IMR-90 (cell line): Measurements from ENCODE around the gene SVOPL. TPM values are rescaled to one million over a fixed set of nuclear protein-coding genes. Genes with fewer than 3 reads are reported as not detected.

Source experiments
- ATAC-seq: fragments of 200-7000 bp; cut with Tn5 transposase; 2 replicates; pipeline ENCODE4 v1.9.1; 2020; ENCODE audit warnings: low read depth, mild to moderate bottlenecking, moderate library complexity
- BruUV-seq: library from RNA; stranded (reverse); fragments of 400-500 nt; replicated peaks from 2 replicates; lab custom pipeline; 2021; lab: Mats Ljungman, UMichigan
- CTCF ChIA-PET: fragments of 300-600 bp; formaldehyde crosslinking; extraction: SDS; loops from one replicate; lab custom pipeline; 2021; ENCODE audit warnings: antibody characterized with exemption; lab: Yijun Ruan, JAX
- POLR2A ChIA-PET: fragments of 300-600 bp; sonication (Branson Sonifier 250); formaldehyde crosslinking; loops from one replicate; lab custom pipeline; 2022; ENCODE audit warnings: antibody characterized with exemption; ENCODE audit not compliant: unreplicated experiment; lab: Charles Lee
- DNase-seq: peaks from one replicate; pipeline ENCODE4 v3.0.0; 2013
- H2AFZ ChIP-seq: replicated peaks from 2 replicates; pipeline ENCODE3; 2013; ENCODE audit warnings: low read length, mild to moderate bottlenecking; ENCODE audit not compliant: poor library complexity
- H2AK5ac ChIP-seq: 2 replicates; pipeline ENCODE4 v1.6.1; 2013; ENCODE audit warnings: low read depth, low read length, inconsistent platforms
- H2AK9ac ChIP-seq: replicated peaks from 2 replicates; pipeline ENCODE3; 2013; ENCODE audit warnings: mild to moderate bottlenecking, low read depth, low read length, moderate library complexity; ENCODE audit not compliant: poor library complexity
- H2BK120ac ChIP-seq: 2 replicates; pipeline ENCODE4 v1.6.1; 2013; ENCODE audit warnings: low read depth, low read length, inconsistent platforms
- H2BK15ac ChIP-seq: 3 replicates; pipeline ENCODE4 v1.6.1; 2013; ENCODE audit warnings: low read depth, low read length, inconsistent platforms
- H2BK20ac ChIP-seq: 2 replicates; pipeline ENCODE4 v1.6.1; 2013; ENCODE audit warnings: low read depth, mild to moderate bottlenecking, inconsistent platforms, low read length, moderate library complexity
- H2BK5ac ChIP-seq: 2 replicates; pipeline ENCODE4 v1.6.1; 2013; ENCODE audit warnings: mild to moderate bottlenecking, low read depth, low read length, inconsistent platforms; ENCODE audit not compliant: poor library complexity, severe bottlenecking
- H3K14ac ChIP-seq: replicated peaks from 2 replicates; pipeline ENCODE4 v1.6.1; 2013; ENCODE audit warnings: low read depth, low read length, inconsistent platforms
- H3K18ac ChIP-seq: 2 replicates; pipeline ENCODE4 v1.6.1; 2013; ENCODE audit warnings: low read depth, low read length, control low read depth
- H3K23ac ChIP-seq: 2 replicates; pipeline ENCODE4 v1.6.1; 2013; ENCODE audit warnings: low read depth, low read length, inconsistent platforms
- H3K27ac ChIP-seq: 2 replicates; pipeline ENCODE4 v1.5.1; 2013; ENCODE audit warnings: mild to moderate bottlenecking, control low read depth, low read length; ENCODE audit not compliant: insufficient read depth
- H3K27me3 ChIP-seq: 2 replicates; pipeline ENCODE4 v1.6.1; 2013; ENCODE audit warnings: low read length; ENCODE audit not compliant: control insufficient read depth, insufficient read depth
- H3K36me3 ChIP-seq: 2 replicates; pipeline ENCODE4 v1.6.1; 2013; ENCODE audit warnings: low read length, mixed read lengths; ENCODE audit not compliant: control insufficient read depth, insufficient read depth
- H3K4ac ChIP-seq: 2 replicates; pipeline ENCODE4 v1.6.1; 2013; ENCODE audit warnings: low read depth, low read length, inconsistent platforms
- H3K4me1 ChIP-seq: 2 replicates; pipeline ENCODE4 v1.6.1; 2013; ENCODE audit warnings: low read length, mixed read lengths; ENCODE audit not compliant: control insufficient read depth, insufficient read depth
- H3K4me2 ChIP-seq: 2 replicates; pipeline ENCODE4 v1.6.1; 2013; ENCODE audit warnings: low read depth, mild to moderate bottlenecking, control low read depth, low read length, moderate library complexity
- H3K4me3 ChIP-seq: 2 replicates; pipeline ENCODE4 v1.5.1; 2013; ENCODE audit warnings: low read depth, mild to moderate bottlenecking, control low read depth, low read length, moderate library complexity; ENCODE audit not compliant: insufficient read depth
- H3K56ac ChIP-seq: 2 replicates; pipeline ENCODE4 v1.6.1; 2013; ENCODE audit warnings: low read length, inconsistent platforms; ENCODE audit not compliant: insufficient read depth; ENCODE audit errors: extremely low read depth
- H3K79me1 ChIP-seq, 2 experiments: 2 replicates each; pipeline ENCODE4 v1.6.1; 2013; ENCODE audit warnings: low read length in 2 of 2, inconsistent platforms in 1 of 2, low read depth in 1 of 2
- H3K9ac ChIP-seq: 2 replicates; pipeline ENCODE4 v1.6.1; 2013; ENCODE audit warnings: low read depth, low read length, control low read depth
- H3K9me1 ChIP-seq: 2 replicates; pipeline ENCODE4 v1.6.1; 2013; ENCODE audit warnings: low read length, inconsistent platforms; ENCODE audit not compliant: insufficient read depth
- H3K9me3 ChIP-seq: 2 replicates; pipeline ENCODE4 v1.6.1; 2013; ENCODE audit warnings: low read length; ENCODE audit not compliant: control insufficient read depth, insufficient read depth
- H4K20me1 ChIP-seq: 2 replicates; pipeline ENCODE4 v1.6.1; 2013; ENCODE audit warnings: low read length, inconsistent platforms; ENCODE audit not compliant: insufficient read depth
- H4K5ac ChIP-seq: 2 replicates; pipeline ENCODE4 v1.6.1; 2013; ENCODE audit warnings: mild to moderate bottlenecking, low read depth, low read length, control low read depth
- H4K8ac ChIP-seq, 2 experiments: 2 replicates each; pipeline ENCODE4 v1.6.1; 2013; ENCODE audit warnings: low read depth in 2 of 2, low read length in 2 of 2, control low read depth in 1 of 2, inconsistent platforms in 1 of 2
- H4K91ac ChIP-seq: 2 replicates; pipeline ENCODE4 v1.6.1; 2013; ENCODE audit warnings: low read depth, low read length, inconsistent platforms; ENCODE audit not compliant: insufficient read depth
- BHLHE40 ChIP-seq: fragments of 150-350 bp; IDR thresholded peaks from 2 replicates; pipeline ENCODE4 v1.6.1; 2016; ENCODE audit warnings: mild to moderate bottlenecking, low read depth, low read length
- CEBPB ChIP-seq: IDR thresholded peaks from 2 replicates; pipeline ENCODE4 v1.6.1; 2012; ENCODE audit warnings: low read depth, low read length, improper control_type of control experiment
- CHD1 ChIP-seq: IDR thresholded peaks from 2 replicates; pipeline ENCODE4 v1.6.1; 2012; ENCODE audit warnings: low read depth, low read length, improper control_type of control experiment
- FOS ChIP-seq: fragments of 150-350 bp; IDR thresholded peaks from 2 replicates; pipeline ENCODE4 v1.6.1; 2016; ENCODE audit warnings: low read depth, low read length
- MAFK ChIP-seq: IDR thresholded peaks from 2 replicates; pipeline ENCODE4 v1.6.1; 2012; ENCODE audit warnings: low read depth, low read length, improper control_type of control experiment
- MAZ ChIP-seq: IDR thresholded peaks from 2 replicates; pipeline ENCODE4 v1.6.1; 2012; ENCODE audit warnings: low read depth, mild to moderate bottlenecking, low read length, improper control_type of control experiment, moderate library complexity, borderline replicate concordance
- POLR2A ChIP-seq: IDR thresholded peaks from 2 replicates; pipeline ENCODE4 v1.6.1; 2012; ENCODE audit warnings: mild to moderate bottlenecking, low read depth, low read length
- RCOR1 ChIP-seq: IDR thresholded peaks from 2 replicates; pipeline ENCODE4 v1.6.1; 2012; ENCODE audit warnings: mild to moderate bottlenecking, low read length, improper control_type of control experiment; ENCODE audit not compliant: insufficient replicate concordance
- SMC3 ChIP-seq: fragments of 150-350 bp; IDR thresholded peaks from 2 replicates; pipeline ENCODE4 v1.6.1; 2016; ENCODE audit warnings: low read depth, mild to moderate bottlenecking, antibody characterized with exemption, low read length, moderate library complexity
- WGBS, 2 experiments: methylation state at CpG; one replicate each; pipeline versions ENCODE4 v1.1.5 to v1.1.7; 2013; ENCODE audit warnings: missing lambda C conversion rate in 2 of 2; ENCODE audit not compliant: insufficient read length in 1 of 2; ENCODE audit errors: extremely low coverage in 2 of 2; 5-methylcytosine and 5-hydroxymethylcytosine counted together
- dilution Hi-C: fragments of 300-500 bp; cut with HindIII; formaldehyde crosslinking; loops from one replicate; pipeline ENCODE4 v1.14.3; 2018; ENCODE audit warnings: low sequenced_read_pairs; ENCODE audit not compliant: unreplicated experiment
- in situ Hi-C: fragments of 300-500 bp; cut with MboI; formaldehyde crosslinking; loops from 3 replicates; pipeline ENCODE4 v1.14.3; 2019; ENCODE audit warnings: low sequenced_read_pairs, inconsistent platforms, mixed read lengths
- intact Hi-C: fragments of 100-400 bp; cut with micrococcal nuclease; formaldehyde crosslinking; loops from 2 replicates; pipeline ENCODE4 v1.10.0; 2022
- polyA plus RNA-seq, 3 experiments: library from polyadenylated mRNA; depleted of rRNA; stranded (reverse); fragments of >200 nt; gene quantifications; 2 replicates each; pipeline ENCODE4 v1.2.3, GENCODE V29; 2012; ENCODE audit warnings: low replicate concordance in 1 of 3
- total RNA-seq: library from RNA; depleted of rRNA; stranded (reverse); fragments of >200 nt; gene quantifications from 2 replicates; pipeline ENCODE4 v1.2.3, GENCODE V29; 2012
- TF ChIP-seq, protein P1 (sequence below): fragments of 150-350 bp; IDR thresholded peaks from 2 replicates; pipeline ENCODE4 v1.6.1; 2017; ENCODE audit warnings: mild to moderate bottlenecking, antibody characterized with exemption, low read length, low read depth
- TF ChIP-seq, protein P2 (sequence below): fragments of 150-350 bp; IDR thresholded peaks from 2 replicates; pipeline ENCODE4 v1.6.1; 2016; ENCODE audit warnings: low read depth, mild to moderate bottlenecking, low read length, moderate library complexity, borderline replicate concordance
- TF ChIP-seq, protein P3 (sequence below): conservative IDR thresholded peaks from 2 replicates; pipeline ENCODE4 v1.5.1; 2012; ENCODE audit warnings: mild to moderate bottlenecking, low read depth, low read length, improper control_type of control experiment

Gene SVOPL
- total and polyA plus RNA-seq, 2 of the 4 experiments (the other 2 are of a cell fraction): not detected

DNA sequence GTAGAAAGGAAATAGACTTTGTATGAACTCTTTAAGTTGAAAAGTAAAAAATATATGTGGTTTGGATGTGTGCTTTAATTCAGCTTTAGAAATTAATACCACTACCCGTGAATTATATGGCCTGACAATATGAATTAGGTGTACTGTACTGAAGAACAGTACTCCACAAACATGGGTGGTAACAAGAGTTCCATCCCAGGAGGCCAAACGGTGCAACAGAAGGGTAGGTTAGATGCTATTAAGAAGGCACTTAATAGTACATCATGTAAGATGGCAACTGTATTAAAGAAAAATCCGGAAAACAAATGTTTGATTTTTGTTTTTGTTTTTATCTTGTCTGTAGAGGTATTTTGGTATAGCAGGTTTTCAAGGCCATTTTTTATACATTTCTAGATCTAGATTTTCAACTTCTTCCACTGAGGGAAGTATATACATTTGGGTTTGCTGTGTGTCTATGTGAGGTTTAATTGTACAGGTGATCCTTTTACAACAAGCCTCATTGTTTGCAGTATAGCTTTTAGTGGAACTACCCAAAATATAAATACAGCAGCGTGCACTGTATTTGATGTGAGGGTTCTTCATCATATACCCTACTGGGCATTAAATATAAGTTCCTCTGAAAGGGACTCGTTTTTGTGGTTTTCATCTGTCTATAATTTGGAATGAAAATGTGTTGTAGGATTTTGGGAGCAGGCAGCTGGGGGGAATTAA, 115.7 kb downstream of the SVOPL start:
- Histone ChIP-seq H3K4me1 (no peaks in the 10 kb centered on the region), H3K4me3 (no peak overlapping the region), H3K36me3 (no peaks in the 10 kb centered on the region), H3K14ac (no peak overlapping the region), H3K27me3 (no peaks in the 10 kb centered on the region), H4K5ac (no peak overlapping the region), H3K18ac (no peak overlapping the region), H3K56ac (no peak overlapping the region), H3K4ac (no peak overlapping the region), H3K4me2 (no peak overlapping the region), H3K9me3 (no peaks in the 10 kb centered on the region), H2AK5ac (no peak overlapping the region), H4K91ac (no peak overlapping the region), H2AK9ac (no peak overlapping the region), H3K23ac (no peak overlapping the region), H2BK15ac (no peak overlapping the region), H2BK5ac (no peak overlapping the region), H4K8ac (no peak overlapping the region), H3K9me1 (no peaks in the 10 kb centered on the region), H3K27ac (no peak overlapping the region), H3K79me1 (no peaks in the 10 kb centered on the region), H4K20me1 (no peaks in the 10 kb centered on the region), H2AFZ (no peak overlapping the region), H2BK20ac (no peak overlapping the region), H2BK120ac (no peak overlapping the region), H3K9ac (no peak overlapping the region)
- DNase-seq: no peak
- in situ Hi-C loops (no loop called here), dilution Hi-C loops (no loop called here), intact Hi-C loops (no loop called here)
- no peak for ATAC-seq
- POLR2A ChIA-PET: no interaction called here
- no peak for TF ChIP-seq POLR2A
- no peak for TF ChIP-seq SMC3
- no peak for TF ChIP-seq CEBPB
- no peak for TF ChIP-seq FOS
- no peak for TF ChIP-seq BHLHE40
- no peak for TF ChIP-seq MAZ
- no peak for TF ChIP-seq CHD1
- TF ChIP-seq, protein P1, sequence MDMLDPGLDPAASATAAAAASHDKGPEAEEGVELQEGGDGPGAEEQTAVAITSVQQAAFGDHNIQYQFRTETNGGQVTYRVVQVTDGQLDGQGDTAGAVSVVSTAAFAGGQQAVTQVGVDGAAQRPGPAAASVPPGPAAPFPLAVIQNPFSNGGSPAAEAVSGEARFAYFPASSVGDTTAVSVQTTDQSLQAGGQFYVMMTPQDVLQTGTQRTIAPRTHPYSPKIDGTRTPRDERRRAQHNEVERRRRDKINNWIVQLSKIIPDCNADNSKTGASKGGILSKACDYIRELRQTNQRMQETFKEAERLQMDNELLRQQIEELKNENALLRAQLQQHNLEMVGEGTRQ: no peak
- TF ChIP-seq MAFK: no peak
- no peak for TF ChIP-seq RCOR1
- TF ChIP-seq, protein P2, sequence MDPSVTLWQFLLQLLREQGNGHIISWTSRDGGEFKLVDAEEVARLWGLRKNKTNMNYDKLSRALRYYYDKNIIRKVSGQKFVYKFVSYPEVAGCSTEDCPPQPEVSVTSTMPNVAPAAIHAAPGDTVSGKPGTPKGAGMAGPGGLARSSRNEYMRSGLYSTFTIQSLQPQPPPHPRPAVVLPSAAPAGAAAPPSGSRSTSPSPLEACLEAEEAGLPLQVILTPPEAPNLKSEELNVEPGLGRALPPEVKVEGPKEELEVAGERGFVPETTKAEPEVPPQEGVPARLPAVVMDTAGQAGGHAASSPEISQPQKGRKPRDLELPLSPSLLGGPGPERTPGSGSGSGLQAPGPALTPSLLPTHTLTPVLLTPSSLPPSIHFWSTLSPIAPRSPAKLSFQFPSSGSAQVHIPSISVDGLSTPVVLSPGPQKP: no peak
- TF ChIP-seq, protein P3, sequence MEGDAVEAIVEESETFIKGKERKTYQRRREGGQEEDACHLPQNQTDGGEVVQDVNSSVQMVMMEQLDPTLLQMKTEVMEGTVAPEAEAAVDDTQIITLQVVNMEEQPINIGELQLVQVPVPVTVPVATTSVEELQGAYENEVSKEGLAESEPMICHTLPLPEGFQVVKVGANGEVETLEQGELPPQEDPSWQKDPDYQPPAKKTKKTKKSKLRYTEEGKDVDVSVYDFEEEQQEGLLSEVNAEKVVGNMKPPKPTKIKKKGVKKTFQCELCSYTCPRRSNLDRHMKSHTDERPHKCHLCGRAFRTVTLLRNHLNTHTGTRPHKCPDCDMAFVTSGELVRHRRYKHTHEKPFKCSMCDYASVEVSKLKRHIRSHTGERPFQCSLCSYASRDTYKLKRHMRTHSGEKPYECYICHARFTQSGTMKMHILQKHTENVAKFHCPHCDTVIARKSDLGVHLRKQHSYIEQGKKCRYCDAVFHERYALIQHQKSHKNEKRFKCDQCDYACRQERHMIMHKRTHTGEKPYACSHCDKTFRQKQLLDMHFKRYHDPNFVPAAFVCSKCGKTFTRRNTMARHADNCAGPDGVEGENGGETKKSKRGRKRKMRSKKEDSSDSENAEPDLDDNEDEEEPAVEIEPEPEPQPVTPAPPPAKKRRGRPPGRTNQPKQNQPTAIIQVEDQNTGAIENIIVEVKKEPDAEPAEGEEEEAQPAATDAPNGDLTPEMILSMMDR: no peak
- no TSS peak for BruUV-seq
- CTCF ChIA-PET: no interaction called here
- no CpG with 5 or more reads among the region's 5 CpGs for WGBS, 2 experiments
